GM19099 (cell line): ENCODE data around the gene ADAM12.

Source experiments
- POLR2A ChIP-seq: IDR thresholded peaks from 3 replicates; pipeline ENCODE4 v1.6.1; 2011; ENCODE audit warnings: low read depth; ENCODE audit not compliant: insufficient read length; ENCODE audit errors: extremely low read depth

ADAM12 gene

DNA sequence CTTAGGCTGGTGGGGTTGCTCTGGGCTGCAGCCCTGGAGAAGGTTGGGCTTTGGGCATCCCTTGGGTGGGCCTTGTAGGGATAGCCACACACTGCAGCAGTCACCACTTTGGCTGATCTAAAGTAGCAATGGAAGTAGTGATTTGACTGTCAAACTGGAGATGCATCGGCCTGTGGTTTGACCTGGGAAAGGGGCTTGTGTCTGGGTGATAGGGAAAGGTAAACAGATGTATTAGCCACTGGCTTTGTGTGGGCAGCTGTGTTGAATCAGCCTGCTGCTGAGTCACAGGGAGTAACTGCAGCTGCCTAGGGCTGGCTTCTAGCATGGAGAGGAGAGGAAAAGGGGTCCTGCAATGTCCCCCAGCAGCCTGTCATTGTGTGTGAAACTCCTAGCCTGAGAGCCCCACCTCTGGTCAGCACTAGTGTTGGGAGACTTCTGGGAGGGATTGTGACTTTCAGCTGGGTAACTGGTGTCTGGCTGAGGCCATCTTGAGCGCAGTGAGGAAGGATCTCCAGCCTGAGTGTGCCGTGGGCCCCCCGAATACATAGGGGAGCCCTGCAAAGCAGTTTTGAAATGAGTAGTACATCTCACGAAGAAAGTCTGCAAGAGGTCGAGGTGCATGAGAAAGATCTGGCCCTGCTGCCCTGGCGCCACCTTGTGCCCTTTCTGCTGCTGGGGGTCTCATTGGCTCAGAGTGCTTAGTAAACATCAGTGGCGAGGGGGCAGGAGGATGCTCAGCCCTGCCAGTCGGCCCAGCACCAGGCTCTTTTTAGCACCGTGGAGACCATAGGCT is 374.6 kb downstream of the ADAM12 start:
- no peak for TF ChIP-seq POLR2A

DNA sequence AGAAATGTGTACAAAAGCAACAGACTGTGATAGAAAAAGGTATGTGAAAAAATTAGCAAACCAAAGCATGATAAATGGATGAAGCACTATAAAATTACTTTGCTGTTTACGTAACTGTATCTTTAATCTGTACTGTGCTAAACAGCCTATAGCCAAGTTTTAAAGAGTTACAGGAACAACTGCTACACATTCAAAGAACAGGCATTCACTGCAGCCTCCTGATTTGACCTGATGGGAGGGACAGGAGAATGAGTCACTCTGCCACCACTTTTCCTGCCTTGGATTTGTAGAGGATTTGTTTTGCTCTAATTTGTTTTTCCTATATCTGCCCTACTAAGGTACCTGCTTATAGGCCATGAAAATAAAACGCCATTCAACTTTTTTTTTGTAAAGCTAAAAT is 375.8 kb downstream of the ADAM12 start:
- TF ChIP-seq POLR2A = no peak

DNA sequence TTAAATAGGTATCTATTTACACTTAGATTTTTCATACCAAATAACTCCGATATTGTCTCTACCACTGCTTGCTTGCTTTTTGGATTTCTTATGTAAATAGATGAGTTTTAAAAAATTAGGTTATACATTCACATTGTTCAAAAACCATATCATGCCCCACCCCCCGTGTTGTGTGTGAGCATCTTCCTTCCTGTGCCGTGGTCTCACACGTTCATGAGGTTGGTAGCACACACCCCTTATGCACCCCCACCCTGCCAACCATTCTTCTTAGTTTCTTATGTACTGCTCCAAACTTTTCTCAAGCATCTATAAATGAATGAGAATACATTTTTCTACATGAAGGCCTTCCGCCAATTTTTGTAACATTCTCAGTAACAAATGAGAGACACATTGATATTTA is 376.3 kb downstream of the ADAM12 start:
- TF ChIP-seq POLR2A = no peak

DNA sequence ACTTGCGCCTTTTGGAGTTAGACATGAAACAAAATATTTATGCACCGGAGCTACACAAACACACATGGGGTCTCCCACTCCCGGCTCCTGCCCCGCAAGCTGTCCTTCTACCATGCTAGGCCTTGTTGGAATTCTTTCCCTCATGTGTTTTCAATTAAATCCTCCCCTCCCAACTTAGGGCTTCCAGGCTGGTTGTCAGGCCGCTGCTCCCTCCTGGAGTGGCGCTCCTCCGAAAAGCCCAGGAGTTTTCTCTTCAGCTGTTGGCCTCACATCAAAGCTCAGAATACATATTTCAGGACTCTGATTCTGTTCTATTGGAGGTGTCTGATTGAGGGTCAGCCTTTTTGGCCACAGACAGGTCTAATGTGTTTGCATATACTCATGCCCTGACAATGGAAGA is 378.6 kb downstream of the ADAM12 start:
- TF ChIP-seq POLR2A = no peak

DNA sequence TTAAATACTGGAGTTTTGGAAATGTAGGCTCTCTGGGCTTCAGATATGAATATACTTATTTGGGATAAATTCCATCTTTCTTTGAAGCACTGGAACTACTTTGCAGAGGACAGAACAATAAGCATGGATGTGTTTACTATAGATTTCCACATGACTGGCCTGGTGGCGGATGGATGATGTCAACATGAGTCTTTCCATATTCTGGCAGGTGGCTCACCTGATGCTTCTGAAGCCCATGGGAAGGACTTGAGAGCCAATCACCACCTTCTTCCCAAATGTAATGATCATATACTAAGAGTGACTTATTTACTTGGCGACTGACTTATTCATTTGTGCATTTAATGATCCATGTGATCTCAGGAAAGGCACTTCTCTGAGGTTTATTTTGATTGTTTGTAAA is 381.4 kb downstream of the ADAM12 start:
- no peak for TF ChIP-seq POLR2A

DNA sequence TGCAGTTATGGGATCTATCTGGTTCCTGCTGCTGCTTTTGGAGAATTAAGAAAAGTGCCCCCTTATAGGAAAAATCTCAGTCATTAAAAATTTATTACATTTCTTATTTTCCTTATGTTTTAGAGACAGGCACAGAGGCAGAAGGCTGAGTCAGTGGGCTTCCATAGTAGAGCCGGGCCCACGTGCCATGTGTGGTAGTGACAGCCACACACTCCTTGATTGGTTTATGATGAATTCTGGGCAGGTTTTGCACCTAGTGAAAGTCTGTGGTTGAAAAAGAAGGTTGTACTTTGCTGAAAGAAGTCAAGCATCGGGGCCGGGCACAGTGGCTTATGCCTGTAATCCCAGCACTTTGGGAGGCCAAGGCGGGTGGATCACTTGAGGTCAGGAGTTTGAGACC is 382.0 kb downstream of the ADAM12 start:
- TF ChIP-seq POLR2A = no peak

DNA sequence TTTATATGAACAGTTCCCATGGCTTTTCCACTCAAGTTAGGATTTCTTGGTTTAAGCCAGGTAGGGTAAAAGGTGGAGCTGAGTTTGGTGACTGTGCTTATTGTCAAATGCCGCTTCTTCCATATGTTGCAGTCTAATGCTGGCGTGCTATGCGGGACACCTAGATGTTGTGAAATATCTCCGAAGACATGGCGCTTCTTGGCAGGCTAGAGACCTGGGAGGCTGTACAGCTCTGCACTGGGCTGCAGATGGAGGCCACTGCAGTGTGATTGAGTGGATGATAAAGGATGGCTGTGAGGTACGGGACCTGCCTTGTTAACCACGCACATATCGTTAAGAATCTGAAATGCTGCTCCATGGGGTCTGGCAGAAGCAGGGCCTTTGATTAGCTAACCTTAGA is 383.5 kb downstream of the ADAM12 start:
- TF ChIP-seq POLR2A = no peak

DNA sequence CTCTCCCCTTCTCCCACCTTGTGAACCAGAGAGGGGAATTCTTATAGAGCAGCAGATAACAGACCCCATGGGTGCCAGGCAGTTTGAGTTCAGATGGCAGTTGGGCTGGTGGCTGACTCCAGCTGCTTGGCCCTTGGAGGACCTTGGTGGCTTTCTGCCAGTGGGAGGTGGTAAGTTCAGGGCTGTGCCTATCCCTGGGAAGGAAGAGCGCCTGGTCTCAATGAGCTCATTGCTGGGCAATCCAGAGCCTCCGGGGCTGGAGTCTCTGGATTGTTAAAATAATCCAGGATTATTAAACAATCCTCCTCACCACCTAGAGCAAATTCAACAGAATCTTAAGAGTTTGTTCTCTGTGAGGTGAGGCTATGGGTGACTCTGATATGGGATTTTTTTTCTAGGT is 386.7 kb downstream of the ADAM12 start:
- no peak for TF ChIP-seq POLR2A

DNA sequence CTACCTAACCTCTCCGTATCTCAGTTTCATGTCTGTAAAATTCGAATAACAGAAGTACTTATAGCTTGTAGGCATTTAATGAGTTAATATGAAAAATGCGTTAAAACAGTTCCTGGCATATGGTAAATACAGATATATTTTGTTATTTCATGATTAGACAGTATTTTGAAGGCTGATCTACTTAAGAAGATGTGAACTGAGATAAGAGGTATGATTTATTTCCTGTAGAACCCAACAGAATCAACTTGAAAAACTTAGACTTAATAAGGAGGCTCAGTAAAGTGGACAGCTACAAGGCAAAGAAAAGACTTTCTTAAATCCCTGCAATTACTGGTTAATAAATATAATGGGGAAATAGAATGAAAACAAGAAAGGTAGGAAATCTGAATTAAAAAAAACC is 388.6 kb downstream of the ADAM12 start:
- TF ChIP-seq POLR2A = no peak

DNA sequence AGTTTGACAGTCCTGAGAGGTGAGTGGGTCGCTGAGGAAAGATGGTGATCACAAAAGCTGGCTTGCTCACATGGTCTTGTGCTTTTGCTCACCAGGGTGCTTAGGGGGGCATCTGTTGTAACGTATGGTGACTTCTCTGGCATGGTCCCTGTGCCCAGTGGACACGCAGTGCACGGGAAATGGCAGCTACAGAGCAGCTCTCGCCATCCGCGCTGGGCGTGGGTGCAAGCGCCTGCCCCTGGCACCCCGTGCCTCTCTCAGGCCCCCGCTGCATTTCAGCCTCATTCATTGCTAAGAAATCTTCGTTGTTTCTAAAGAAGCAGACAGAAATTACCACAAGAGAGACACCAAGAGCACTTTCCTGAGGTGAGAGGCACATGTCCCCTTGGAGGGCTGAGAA is 390.7 kb downstream of the ADAM12 start:
- no peak for TF ChIP-seq POLR2A

DNA sequence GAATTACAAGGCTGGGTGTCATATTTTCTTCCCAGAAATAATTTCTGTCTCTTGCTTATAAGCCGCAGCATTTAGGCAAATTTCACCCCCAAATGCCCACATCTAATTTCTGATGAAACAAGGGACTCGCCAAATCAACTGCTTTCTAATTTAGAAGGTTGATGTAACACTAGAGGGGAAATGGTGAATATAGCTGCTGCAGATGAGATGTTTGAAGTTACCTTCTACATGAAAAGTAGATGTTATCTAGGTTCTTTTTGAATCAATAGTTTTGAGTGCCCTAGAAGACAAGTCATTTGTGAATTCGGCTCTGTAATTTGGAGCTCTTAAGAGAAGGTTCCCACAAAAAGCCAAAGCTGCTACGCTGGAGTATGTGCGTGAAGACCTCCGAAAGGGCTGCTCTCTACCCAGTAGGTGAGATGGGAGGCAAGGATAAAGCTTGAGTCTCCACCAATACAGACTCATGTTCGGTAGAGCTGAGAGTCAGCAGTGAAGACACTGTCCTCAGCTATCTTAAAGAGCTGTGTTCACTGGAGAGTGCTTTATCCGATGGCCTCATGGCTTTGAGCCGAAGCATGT is 392.5 kb downstream of the ADAM12 start:
- no peak for TF ChIP-seq POLR2A

DNA sequence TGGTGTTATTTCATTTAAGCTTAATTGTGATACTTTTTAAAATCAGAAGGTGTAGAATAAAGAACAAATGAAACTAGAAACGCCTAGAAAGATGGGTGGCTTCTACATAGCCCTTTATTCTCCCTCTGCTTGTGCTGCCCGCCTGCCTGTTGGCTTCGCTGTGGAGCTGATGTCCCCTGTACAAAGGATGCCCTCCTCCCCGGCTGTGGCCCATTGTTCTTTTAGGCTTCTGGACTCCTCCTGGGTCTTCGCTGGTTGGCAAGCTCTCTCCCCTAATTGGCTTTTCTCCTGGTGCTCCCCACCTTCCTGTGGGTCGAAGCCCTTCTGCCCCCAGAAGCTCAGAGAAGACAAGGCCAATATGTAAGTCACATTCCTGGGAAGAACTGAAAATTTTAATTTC is 393.7 kb downstream of the ADAM12 start:
- no peak for TF ChIP-seq POLR2A

DNA sequence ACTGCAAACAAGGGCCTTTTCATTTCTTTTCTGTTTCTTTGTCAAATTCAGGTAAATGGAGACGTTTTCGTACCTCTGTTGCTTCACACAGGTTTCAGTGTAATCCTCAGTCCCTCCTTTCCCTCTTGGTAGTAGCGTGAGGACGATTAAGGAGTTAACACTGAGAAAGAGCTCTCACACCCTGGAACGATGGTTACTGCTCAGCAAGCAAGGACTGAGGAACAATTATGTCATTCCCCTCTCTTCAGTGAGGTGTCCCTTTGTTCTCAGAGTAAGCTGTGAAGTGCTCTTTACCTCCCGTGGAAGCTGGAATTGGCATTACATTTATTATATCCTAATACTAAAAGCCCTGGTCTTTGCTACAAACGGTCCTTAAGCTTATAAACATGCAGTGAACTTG is 396.0 kb downstream of the ADAM12 start:
- no peak for TF ChIP-seq POLR2A

DNA sequence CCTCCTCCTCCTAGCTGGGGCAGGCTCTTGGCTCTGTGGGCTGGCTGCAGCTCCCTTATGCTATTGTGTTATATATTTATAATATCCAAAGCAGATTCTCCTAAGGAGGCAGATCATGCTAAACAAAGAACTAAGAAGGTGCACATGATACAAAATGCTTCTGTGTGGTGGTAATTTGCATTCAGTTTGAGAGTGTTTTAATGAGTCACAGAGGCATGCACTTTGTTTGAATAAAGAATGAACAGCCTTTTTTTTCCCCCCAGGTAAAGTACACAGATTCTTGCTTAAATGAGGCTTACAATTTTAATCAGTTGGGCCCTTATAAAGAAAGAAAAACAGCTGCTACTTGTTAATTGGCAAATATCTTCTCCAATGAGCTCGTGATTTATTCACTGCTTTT is 396.9 kb downstream of the ADAM12 start:
- no peak for TF ChIP-seq POLR2A

DNA sequence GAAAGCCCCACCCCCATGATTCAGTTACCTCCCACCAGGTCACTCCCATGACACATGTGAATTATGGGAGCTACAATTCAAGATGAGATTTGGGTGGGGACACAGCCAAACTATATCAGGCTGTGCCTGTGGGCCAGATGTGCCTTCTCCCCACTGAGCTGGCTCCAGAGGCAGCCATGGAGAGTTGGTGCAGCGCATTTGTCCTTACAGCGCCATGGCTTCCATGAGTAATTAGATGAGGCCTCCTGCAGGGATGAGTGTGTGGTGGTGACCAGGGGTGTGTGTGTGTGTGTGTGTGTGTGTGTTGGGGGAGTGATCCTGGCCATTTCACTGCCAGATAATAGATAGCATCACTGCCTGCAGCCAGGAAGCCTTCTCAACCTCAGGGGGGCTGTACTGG is 397.3 kb downstream of the ADAM12 start:
- TF ChIP-seq POLR2A = no peak

DNA sequence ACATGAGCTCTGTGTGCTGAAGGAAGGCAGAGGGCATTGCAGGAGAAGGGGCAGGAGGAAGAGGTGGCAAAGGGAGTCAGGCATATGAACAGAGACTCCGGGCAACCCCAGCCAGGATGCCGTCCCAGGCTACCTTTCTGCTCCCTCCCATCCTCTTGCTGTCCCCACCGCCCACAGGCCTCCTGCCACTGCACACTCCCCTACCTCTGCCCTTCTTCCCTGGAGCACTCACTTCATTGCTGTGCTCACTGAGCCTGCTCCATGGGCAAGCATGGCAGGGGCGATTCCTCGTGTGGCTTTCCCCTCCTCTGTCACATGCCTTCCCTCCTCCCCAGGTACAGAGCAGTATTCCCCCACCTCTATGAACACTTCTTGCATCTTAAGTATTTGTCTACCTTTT is 398.5 kb downstream of the ADAM12 start:
- no peak for TF ChIP-seq POLR2A
